ENCODE data around the gene GRIK4.

- TF ChIP-seq, protein P1, sequence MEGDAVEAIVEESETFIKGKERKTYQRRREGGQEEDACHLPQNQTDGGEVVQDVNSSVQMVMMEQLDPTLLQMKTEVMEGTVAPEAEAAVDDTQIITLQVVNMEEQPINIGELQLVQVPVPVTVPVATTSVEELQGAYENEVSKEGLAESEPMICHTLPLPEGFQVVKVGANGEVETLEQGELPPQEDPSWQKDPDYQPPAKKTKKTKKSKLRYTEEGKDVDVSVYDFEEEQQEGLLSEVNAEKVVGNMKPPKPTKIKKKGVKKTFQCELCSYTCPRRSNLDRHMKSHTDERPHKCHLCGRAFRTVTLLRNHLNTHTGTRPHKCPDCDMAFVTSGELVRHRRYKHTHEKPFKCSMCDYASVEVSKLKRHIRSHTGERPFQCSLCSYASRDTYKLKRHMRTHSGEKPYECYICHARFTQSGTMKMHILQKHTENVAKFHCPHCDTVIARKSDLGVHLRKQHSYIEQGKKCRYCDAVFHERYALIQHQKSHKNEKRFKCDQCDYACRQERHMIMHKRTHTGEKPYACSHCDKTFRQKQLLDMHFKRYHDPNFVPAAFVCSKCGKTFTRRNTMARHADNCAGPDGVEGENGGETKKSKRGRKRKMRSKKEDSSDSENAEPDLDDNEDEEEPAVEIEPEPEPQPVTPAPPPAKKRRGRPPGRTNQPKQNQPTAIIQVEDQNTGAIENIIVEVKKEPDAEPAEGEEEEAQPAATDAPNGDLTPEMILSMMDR (IDR thresholded peaks at IDR 0.05; ENCODE audit: insufficient read depth, low read depth, low read length): no peak
- TF ChIP-seq EZH2 (IDR thresholded peaks at IDR 0.05; ENCODE audit: insufficient read depth, low read length): no peak
Observed at GRCh38 chr11:120871194-120871593, 359.6 kb downstream of the GRIK4 start.
